Measurements from ENCODE around the gene ALKBH6.

DNA sequence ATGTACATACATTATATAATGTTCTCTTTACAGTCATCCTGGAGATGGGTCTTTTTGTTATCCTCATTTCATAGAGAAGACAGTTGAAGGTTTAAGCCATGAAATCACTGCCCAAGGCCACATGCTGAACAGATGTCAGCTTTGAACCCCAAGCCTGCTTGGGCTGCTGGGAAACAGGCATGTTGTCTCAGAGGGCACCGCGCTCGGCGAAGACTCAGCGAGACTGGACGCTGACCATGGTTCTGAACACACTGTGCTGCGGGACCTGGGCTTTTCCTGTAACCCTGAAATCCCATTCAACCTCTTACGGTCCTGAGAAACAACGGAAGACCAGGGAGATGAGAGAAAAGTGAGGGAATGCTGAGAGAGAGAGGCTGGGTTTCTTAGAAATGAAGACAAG, 50.5 kb downstream of the ALKBH6 start:
- TF ChIP-seq, protein P1, sequence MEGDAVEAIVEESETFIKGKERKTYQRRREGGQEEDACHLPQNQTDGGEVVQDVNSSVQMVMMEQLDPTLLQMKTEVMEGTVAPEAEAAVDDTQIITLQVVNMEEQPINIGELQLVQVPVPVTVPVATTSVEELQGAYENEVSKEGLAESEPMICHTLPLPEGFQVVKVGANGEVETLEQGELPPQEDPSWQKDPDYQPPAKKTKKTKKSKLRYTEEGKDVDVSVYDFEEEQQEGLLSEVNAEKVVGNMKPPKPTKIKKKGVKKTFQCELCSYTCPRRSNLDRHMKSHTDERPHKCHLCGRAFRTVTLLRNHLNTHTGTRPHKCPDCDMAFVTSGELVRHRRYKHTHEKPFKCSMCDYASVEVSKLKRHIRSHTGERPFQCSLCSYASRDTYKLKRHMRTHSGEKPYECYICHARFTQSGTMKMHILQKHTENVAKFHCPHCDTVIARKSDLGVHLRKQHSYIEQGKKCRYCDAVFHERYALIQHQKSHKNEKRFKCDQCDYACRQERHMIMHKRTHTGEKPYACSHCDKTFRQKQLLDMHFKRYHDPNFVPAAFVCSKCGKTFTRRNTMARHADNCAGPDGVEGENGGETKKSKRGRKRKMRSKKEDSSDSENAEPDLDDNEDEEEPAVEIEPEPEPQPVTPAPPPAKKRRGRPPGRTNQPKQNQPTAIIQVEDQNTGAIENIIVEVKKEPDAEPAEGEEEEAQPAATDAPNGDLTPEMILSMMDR (optimal IDR thresholded peaks at IDR 0.05 in 1 of 3, IDR thresholded peaks at IDR 0.05 in 1 of 3, conservative IDR thresholded peaks at IDR 0.05 in 1 of 3; ENCODE audit: extremely low read depth in 1 of 3, insufficient read depth in 2 of 3, low read length in 3 of 3), result no peak
- TF ChIP-seq EZH2 (IDR thresholded peaks at IDR 0.05; ENCODE audit: low read length), result no peak
